CD14-positive monocyte (primary cell): ENCODE measurements around the gene THRA. TPM values are rescaled to one million over a fixed set of nuclear protein-coding genes. Genes with fewer than 3 reads are reported as not detected.

Source experiments
- DNase-seq, 3 donors: peaks; one replicate each; pipeline ENCODE4 v3.0.0-alpha.2; 2011 to 2022
- H2AFZ ChIP-seq: 2 replicates; pipeline ENCODE4 v1.6.0; 2012; ENCODE audit warnings: mild to moderate bottlenecking, low read depth, low read length, inconsistent platforms; ENCODE audit not compliant: insufficient read depth, poor library complexity, severe bottlenecking
- H3K27ac ChIP-seq, 2 donors: 1 replicate in 1 of 2; 2 replicates in 1 of 2; pipeline ENCODE4 v1.5.1; 2012 to 2013; ENCODE audit warnings: low read length in 2 of 2, control low read depth in 1 of 2, inconsistent platforms in 1 of 2, low read depth in 1 of 2, mild to moderate bottlenecking in 1 of 2
- H3K27me3 ChIP-seq, 2 donors: one replicate each; pipeline versions ENCODE4 v1.6.0 to v1.6.1; 2011 to 2013; ENCODE audit warnings: low read length in 2 of 2; ENCODE audit not compliant: control insufficient read depth in 2 of 2, insufficient read depth in 2 of 2
- H3K36me3 ChIP-seq, 2 donors: replicated peaks in 1 of 2; 1 replicate in 1 of 2; 2 replicates in 1 of 2; pipeline versions ENCODE4 v1.5.1 to v1.6.1; 2012 to 2013; ENCODE audit warnings: low read length in 2 of 2, control low read depth in 1 of 2, inconsistent platforms in 1 of 2, mild to moderate bottlenecking in 1 of 2; ENCODE audit not compliant: insufficient read depth in 2 of 2, control insufficient read depth in 1 of 2
- H3K4me1 ChIP-seq, 2 donors: 1 replicate in 1 of 2; 2 replicates in 1 of 2; pipeline versions ENCODE4 v1.5.1 to v1.6.1; 2012 to 2013; ENCODE audit warnings: low read length in 2 of 2, control low read depth in 1 of 2, inconsistent platforms in 1 of 2, mild to moderate bottlenecking in 1 of 2, moderate library complexity in 1 of 2; ENCODE audit not compliant: insufficient read depth in 2 of 2, control insufficient read depth in 1 of 2
- H3K4me2 ChIP-seq: replicated peaks from 2 replicates; pipeline ENCODE3; 2012; ENCODE audit warnings: low read length, moderate library complexity, mild to moderate bottlenecking; ENCODE audit not compliant: poor library complexity, severe bottlenecking; ENCODE audit errors: extremely low read depth
- H3K4me3 ChIP-seq, 3 experiments: fragments of 200-600 bp in 1 of 3; sonication (generic) in 1 of 3; replicated peaks in 1 of 3; 1 replicate in 2 of 3; 2 replicates in 1 of 3; pipeline ENCODE4 v1.5.1; 2011 to 2013; ENCODE audit warnings: low read length in 3 of 3, mild to moderate bottlenecking in 3 of 3, control low read depth in 2 of 3, low read depth in 2 of 3, inconsistent platforms in 1 of 3, moderate library complexity in 1 of 3
- H3K79me2 ChIP-seq: 2 replicates; pipeline ENCODE4 v1.6.0; 2012; ENCODE audit warnings: mild to moderate bottlenecking, control low read depth, inconsistent platforms, low read length, moderate library complexity; ENCODE audit not compliant: insufficient read depth
- H3K9ac ChIP-seq: 2 replicates; pipeline ENCODE4 v1.6.0; 2017; ENCODE audit warnings: low read length, mild to moderate bottlenecking; ENCODE audit not compliant: insufficient read depth, poor library complexity, severe bottlenecking
- H3K9me3 ChIP-seq, 2 donors: replicated peaks in 1 of 2; 1 replicate in 1 of 2; 2 replicates in 1 of 2; pipeline versions ENCODE4 v1.5.1 to v1.6.1; 2012 to 2013; ENCODE audit warnings: low read length in 2 of 2, control low read depth in 1 of 2; ENCODE audit not compliant: control insufficient read depth in 1 of 2, insufficient read depth in 1 of 2
- H4K20me1 ChIP-seq: 2 replicates; pipeline ENCODE4 v1.6.0; 2012; ENCODE audit warnings: mild to moderate bottlenecking, low read length, control low read depth, moderate library complexity; ENCODE audit not compliant: insufficient read depth
- H3K27ac Mint-ChIP-seq, 7 donors: one replicate each; pipeline ENCODE4 v1.8.0; 2020; ENCODE audit warnings: mild to moderate bottlenecking in 7 of 7, mixed read lengths in 7 of 7, moderate library complexity in 6 of 7, inconsistent platforms in 2 of 7
- H3K27me3 Mint-ChIP-seq, 3 donors: one replicate each; pipeline ENCODE4 v1.8.0; 2021 to 2022; ENCODE audit warnings: low read depth in 3 of 3, mild to moderate bottlenecking in 3 of 3, mixed read lengths in 3 of 3, moderate library complexity in 3 of 3, inconsistent platforms in 1 of 3
- H3K36me3 Mint-ChIP-seq, 2 donors: one replicate each; pipeline ENCODE4 v1.8.0; 2020; ENCODE audit warnings: mixed read lengths in 2 of 2, inconsistent platforms in 1 of 2, mild to moderate bottlenecking in 1 of 2
- H3K4me1 Mint-ChIP-seq: one replicate; pipeline ENCODE4 v1.8.0; 2020; ENCODE audit warnings: mild to moderate bottlenecking, mixed read lengths
- H3K4me3 Mint-ChIP-seq, 2 donors: one replicate each; pipeline ENCODE4 v1.8.0; 2020; ENCODE audit warnings: mild to moderate bottlenecking in 2 of 2, mixed read lengths in 2 of 2, moderate library complexity in 1 of 2
- H3K9me3 Mint-ChIP-seq, 7 donors: one replicate each; pipeline ENCODE4 v1.8.0; 2020 to 2022; ENCODE audit warnings: mixed read lengths in 7 of 7, mild to moderate bottlenecking in 6 of 7, moderate library complexity in 6 of 7, inconsistent platforms in 2 of 7
- WGBS: methylation state at CpG from one replicate; pipeline ENCODE4 v1.1.5; 2013; ENCODE audit warnings: missing lambda C conversion rate; ENCODE audit not compliant: insufficient coverage; 5-methylcytosine and 5-hydroxymethylcytosine counted together
- intact Hi-C, 2 donors: fragments of 100-400 bp; cut with micrococcal nuclease; formaldehyde crosslinking; loops; one replicate each; pipeline versions ENCODE4 v1.15.0 to v1.15.1; 2023
- polyA plus RNA-seq, 3 donors: library from polyadenylated mRNA; depleted of rRNA in 1 of 3; unstranded in 2 of 3; stranded (reverse) in 1 of 3; fragments of 300-500 nt in 2 of 3; fragments of >200 nt in 1 of 3; fragmentation: Illumina TruSeq in 2 of 3; gene quantifications; 1 replicate in 2 of 3; 2 replicates in 1 of 3; pipeline ENCODE4 v1.2.3, GENCODE V29; 2012 to 2021
- TF ChIP-seq, protein P1 (sequence below): fragments of 200-600 bp; IDR thresholded peaks from one replicate; pipeline ENCODE4 v1.8.0; 2022; ENCODE audit warnings: antibody characterized with exemption, mild to moderate bottlenecking

Gene THRA
- polyA plus RNA-seq, 3 donors, result 2.5 to 7.5 (median 3.8) TPM

DNA sequence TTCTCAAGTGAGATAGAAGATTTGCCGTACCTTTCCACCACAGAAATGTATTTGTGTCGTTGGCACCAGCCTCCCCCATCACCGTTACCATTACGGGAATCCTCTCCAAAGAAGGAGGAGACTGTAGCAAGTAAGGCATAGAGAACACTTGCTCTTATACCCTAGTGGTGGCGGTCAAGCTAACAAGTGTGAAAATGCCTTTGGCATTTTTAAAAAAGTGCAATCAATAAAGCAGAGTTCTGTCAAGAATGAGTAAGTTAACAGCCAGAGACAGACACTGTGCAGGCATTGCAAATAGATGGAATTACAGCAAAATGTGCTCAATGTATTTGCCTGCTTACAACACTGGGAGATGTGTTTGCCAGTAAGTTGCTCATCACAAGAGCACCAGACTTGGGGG lies 66.7 kb downstream of the THRA start:
- TF ChIP-seq, protein P1, sequence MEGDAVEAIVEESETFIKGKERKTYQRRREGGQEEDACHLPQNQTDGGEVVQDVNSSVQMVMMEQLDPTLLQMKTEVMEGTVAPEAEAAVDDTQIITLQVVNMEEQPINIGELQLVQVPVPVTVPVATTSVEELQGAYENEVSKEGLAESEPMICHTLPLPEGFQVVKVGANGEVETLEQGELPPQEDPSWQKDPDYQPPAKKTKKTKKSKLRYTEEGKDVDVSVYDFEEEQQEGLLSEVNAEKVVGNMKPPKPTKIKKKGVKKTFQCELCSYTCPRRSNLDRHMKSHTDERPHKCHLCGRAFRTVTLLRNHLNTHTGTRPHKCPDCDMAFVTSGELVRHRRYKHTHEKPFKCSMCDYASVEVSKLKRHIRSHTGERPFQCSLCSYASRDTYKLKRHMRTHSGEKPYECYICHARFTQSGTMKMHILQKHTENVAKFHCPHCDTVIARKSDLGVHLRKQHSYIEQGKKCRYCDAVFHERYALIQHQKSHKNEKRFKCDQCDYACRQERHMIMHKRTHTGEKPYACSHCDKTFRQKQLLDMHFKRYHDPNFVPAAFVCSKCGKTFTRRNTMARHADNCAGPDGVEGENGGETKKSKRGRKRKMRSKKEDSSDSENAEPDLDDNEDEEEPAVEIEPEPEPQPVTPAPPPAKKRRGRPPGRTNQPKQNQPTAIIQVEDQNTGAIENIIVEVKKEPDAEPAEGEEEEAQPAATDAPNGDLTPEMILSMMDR, result no peak
- no peaks in the 10 kb centered on the region for H3K27me3 ChIP-seq
- peaks cover 84% of the 10 kb centered on the region for H3K79me2 ChIP-seq
- intact Hi-C loops, result no loop called here
- 89% methylated on average over 1 of the region's 5 CpGs for WGBS
- no peaks in the 10 kb centered on the region for H3K9me3 Mint-ChIP-seq
- H4K20me1 ChIP-seq, result peaks cover 19% of the 10 kb centered on the region
- peaks cover 38 to 45% of the 10 kb centered on the region in 2 donors for H3K4me1 ChIP-seq
- no peak overlapping the region for H3K9ac ChIP-seq
- peaks cover 0 to 2% (median 0%) of the 10 kb centered on the region in 3 donors for H3K27me3 Mint-ChIP-seq
- H3K4me3 Mint-ChIP-seq, result no peak overlapping the region
- H3K27ac Mint-ChIP-seq, result peak overlapping the region; percentile 86 to 99 (median 96)
- H3K36me3 Mint-ChIP-seq, result peaks cover 64 to 79% of the 10 kb centered on the region in 2 donors
- peak overlapping the region; percentile 72 to 89 for H3K27ac ChIP-seq
- no peaks in the 10 kb centered on the region for H3K9me3 ChIP-seq
- H3K4me3 ChIP-seq, result no peak overlapping the region
- H3K4me2 ChIP-seq, result no peak overlapping the region
- H2AFZ ChIP-seq, result no peak overlapping the region
- H3K36me3 ChIP-seq, result peaks cover 50 to 71% of the 10 kb centered on the region in 2 donors
- no peak for DNase-seq
- peaks cover 42% of the 10 kb centered on the region for H3K4me1 Mint-ChIP-seq

DNA sequence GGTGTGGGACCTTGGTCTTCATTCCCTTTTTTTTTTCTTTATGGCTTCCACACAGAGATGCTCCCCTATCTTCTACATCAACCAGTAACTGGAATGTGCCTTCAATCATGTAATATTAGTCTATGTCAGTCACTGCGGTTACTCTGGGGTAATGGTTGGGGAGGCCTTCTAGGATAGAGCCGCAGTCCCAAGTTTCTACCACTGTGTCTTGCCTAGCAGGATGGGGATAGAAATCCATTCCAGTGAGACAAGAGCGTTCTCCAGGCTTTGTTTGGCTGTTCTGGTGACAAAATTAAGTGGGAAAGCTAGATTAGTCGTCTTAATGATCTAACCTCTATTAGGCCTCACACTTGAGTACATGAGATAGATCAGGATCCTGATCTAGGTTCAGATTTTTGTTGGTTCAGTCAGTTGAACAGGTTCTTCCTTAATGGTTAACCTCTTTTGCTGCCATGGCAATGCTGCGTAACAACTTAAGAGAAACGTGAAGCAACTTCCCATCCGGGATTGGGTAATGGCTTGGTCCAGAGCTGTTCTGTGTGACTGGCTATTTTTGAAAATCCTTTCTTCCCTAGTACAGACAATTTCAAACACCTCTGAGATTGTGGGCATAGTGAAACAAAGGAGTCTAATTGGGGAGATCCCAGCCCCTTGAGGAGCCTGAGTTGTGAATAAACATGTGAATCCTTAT lies 67.7 kb downstream of the THRA start:
- H3K9me3 ChIP-seq, result no peaks in the 10 kb centered on the region
- peaks cover 58 to 81% of the 10 kb centered on the region in 2 donors for H3K36me3 ChIP-seq
- H3K9ac ChIP-seq, result peak overlapping the region; percentile 41
- TF ChIP-seq, protein P1, result no peak
- intact Hi-C loops, result no loop called here
- Mint-ChIP-seq H3K4me1 (peaks cover 43% of the 10 kb centered on the region), H3K27ac (peak overlapping the region; percentile 88 to 99 (median 96)), H3K36me3 (peaks cover 74 to 89% of the 10 kb centered on the region in 2 donors), H3K27me3 (no peaks in the 10 kb centered on the region), H3K4me3 (peak overlapping the region; percentile 34 to 48), H3K9me3 (no peaks in the 10 kb centered on the region)
- peak overlapping the region; percentile 71 for H3K4me2 ChIP-seq
- H3K4me1 ChIP-seq, result peaks cover 39% of the 10 kb centered on the region in 2 donors
- no peaks in the 10 kb centered on the region for H3K27me3 ChIP-seq
- H2AFZ ChIP-seq, result peak overlapping the region; percentile 25
- peak overlapping the region; percentile 72 to 89 for H3K27ac ChIP-seq
- H4K20me1 ChIP-seq, result peaks cover 9% of the 10 kb centered on the region
- H3K4me3 ChIP-seq, result peak overlapping the region in 1 of 3 experiments; percentile 55
- DNase-seq, result peak; percentile 88 to 99 (median 95)
- WGBS, result 42% methylated on average over 2 of the region's 7 CpGs
- peaks cover 83% of the 10 kb centered on the region for H3K79me2 ChIP-seq
